K562 treated with DMSO at 1 percent for 48 hours (cell line): ENCODE data around the gene PCDH20. TPM values are rescaled to one million over a fixed set of nuclear protein-coding genes. Genes with fewer than 3 reads are reported as not detected.

Experiments
- total RNA-seq: library from RNA; unstranded; fragments of 300-600 nt; gene quantifications from 2 replicates; pipeline ENCODE4 v1.2.3, GENCODE V29; 2022; ENCODE audit warnings: low replicate concordance; ENCODE audit errors: extremely low read depth

The PCDH20 gene, protein sequence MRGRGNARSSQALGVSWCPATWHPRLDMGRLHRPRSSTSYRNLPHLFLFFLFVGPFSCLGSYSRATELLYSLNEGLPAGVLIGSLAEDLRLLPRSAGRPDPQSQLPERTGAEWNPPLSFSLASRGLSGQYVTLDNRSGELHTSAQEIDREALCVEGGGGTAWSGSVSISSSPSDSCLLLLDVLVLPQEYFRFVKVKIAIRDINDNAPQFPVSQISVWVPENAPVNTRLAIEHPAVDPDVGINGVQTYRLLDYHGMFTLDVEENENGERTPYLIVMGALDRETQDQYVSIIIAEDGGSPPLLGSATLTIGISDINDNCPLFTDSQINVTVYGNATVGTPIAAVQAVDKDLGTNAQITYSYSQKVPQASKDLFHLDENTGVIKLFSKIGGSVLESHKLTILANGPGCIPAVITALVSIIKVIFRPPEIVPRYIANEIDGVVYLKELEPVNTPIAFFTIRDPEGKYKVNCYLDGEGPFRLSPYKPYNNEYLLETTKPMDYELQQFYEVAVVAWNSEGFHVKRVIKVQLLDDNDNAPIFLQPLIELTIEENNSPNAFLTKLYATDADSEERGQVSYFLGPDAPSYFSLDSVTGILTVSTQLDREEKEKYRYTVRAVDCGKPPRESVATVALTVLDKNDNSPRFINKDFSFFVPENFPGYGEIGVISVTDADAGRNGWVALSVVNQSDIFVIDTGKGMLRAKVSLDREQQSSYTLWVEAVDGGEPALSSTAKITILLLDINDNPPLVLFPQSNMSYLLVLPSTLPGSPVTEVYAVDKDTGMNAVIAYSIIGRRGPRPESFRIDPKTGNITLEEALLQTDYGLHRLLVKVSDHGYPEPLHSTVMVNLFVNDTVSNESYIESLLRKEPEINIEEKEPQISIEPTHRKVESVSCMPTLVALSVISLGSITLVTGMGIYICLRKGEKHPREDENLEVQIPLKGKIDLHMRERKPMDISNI
- total RNA-seq: not detected in 2 replicates

GRCh38 chr13:61415749-61416148, at the start of gene PCDH20:
Gene PCDH20 (minus strand): TSS chr13:61415849. CDS start chr13:61415158, 691 bp downstream.

